Measurements from ENCODE around the gene TOM1L1. TPM values are rescaled to one million over a fixed set of nuclear protein-coding genes. Genes with fewer than 3 reads are reported as not detected.

Gene TOM1L1
- 25.6 and 37.8 TPM in 2 replicates for polyA plus RNA-seq (2011; rRNA removed)
- polyA minus RNA-seq (2011; rRNA and poly(A)+ RNA removed), result 9.9 and 18.8 TPM in 2 replicates

GRCh38 chr17:54900457-54901229 is at the start of gene TOM1L1:
Gene TOM1L1 (plus strand): TSS chr17:54900852. CDS start chr17:54900866, 14 bp downstream.
- Histone ChIP-seq H3K9me3 (ENCODE audit: control insufficient read depth, insufficient read depth, low read length) (no peaks in the 10 kb centered on the region), H3K27me3 (ENCODE audit: control insufficient read depth, insufficient read depth, low read length) (no peaks in the 10 kb centered on the region), H3K4me3 (ENCODE audit: low read depth, low read length) (peak within 1 kb of the TSS; percentile 89), H3K27ac (ENCODE audit: low read depth, low read length) (no peak within 1 kb of the TSS)
- TF ChIP-seq CTCF (IDR thresholded peaks at IDR 0.05; ENCODE audit: low read depth, low read length), result peak; percentile 18; the same call in 1 of the 2 replicates
- DNase-seq (ENCODE audit: low read depth, low spot score), result peak; percentile 16
- ChIA-PET POLR2A (no interaction called here), CTCF (interaction anchor here (0.6 to 1.4 kb wide), 2 partner anchors 9 to 20 kb away, joined by 4 to 6 read pairs; no protein-coding TSS in a partner anchor)

- Histone ChIP-seq H3K27me3 (ENCODE audit: control insufficient read depth, insufficient read depth, low read length) (no peaks in the 10 kb centered on the region), H3K27ac (ENCODE audit: low read depth, low read length) (no peak overlapping the region), H3K9me3 (ENCODE audit: control insufficient read depth, insufficient read depth, low read length) (no peaks in the 10 kb centered on the region; the same call in 1 of the 2 replicates), H3K4me3 (ENCODE audit: low read depth, low read length) (no peak overlapping the region)
- no peak for DNase-seq (ENCODE audit: low read depth, low spot score)
- CTCF ChIA-PET, result no interaction called here
- POLR2A ChIA-PET, result no interaction called here
- TF ChIP-seq CTCF (IDR thresholded peaks at IDR 0.05; ENCODE audit: low read depth, low read length), result no peak
Observed at GRCh38 chr17:54859187-54859586, 41.5 kb upstream of the TOM1L1 start.

- DNase-seq (ENCODE audit: low read depth, low spot score), result no peak
- Histone ChIP-seq H3K4me3 (ENCODE audit: low read depth, low read length) (no peak overlapping the region), H3K9me3 (ENCODE audit: control insufficient read depth, insufficient read depth, low read length) (no peaks in the 10 kb centered on the region; the same call in 1 of the 2 replicates), H3K27ac (ENCODE audit: low read depth, low read length) (no peak overlapping the region), H3K27me3 (ENCODE audit: control insufficient read depth, insufficient read depth, low read length) (no peaks in the 10 kb centered on the region)
- ChIA-PET CTCF (no interaction called here), POLR2A (no interaction called here)
- TF ChIP-seq CTCF (IDR thresholded peaks at IDR 0.05; ENCODE audit: low read depth, low read length), result no peak
Observed at GRCh38 chr17:54860617-54861470, 39.8 kb upstream of the TOM1L1 start.

- H3K27me3 ChIP-seq (ENCODE audit: control insufficient read depth, insufficient read depth, low read length), result no peaks in the 10 kb centered on the region
- no peak for DNase-seq (ENCODE audit: low read depth, low spot score)
- no peak overlapping the region for H3K4me3 ChIP-seq (ENCODE audit: low read depth, low read length)
- no peaks in the 10 kb centered on the region; the same call in 1 of the 2 replicates for H3K9me3 ChIP-seq (ENCODE audit: control insufficient read depth, insufficient read depth, low read length)
- H3K27ac ChIP-seq (ENCODE audit: low read depth, low read length), result no peak overlapping the region
- POLR2A ChIA-PET, result no interaction called here
- CTCF ChIA-PET, result no interaction called here
- TF ChIP-seq CTCF (IDR thresholded peaks at IDR 0.05; ENCODE audit: low read depth, low read length), result no peak
Observed at GRCh38 chr17:54861471-54861983, 39.1 kb upstream of the TOM1L1 start.
